ENCODE measurements around the gene TAF1D.

DNA sequence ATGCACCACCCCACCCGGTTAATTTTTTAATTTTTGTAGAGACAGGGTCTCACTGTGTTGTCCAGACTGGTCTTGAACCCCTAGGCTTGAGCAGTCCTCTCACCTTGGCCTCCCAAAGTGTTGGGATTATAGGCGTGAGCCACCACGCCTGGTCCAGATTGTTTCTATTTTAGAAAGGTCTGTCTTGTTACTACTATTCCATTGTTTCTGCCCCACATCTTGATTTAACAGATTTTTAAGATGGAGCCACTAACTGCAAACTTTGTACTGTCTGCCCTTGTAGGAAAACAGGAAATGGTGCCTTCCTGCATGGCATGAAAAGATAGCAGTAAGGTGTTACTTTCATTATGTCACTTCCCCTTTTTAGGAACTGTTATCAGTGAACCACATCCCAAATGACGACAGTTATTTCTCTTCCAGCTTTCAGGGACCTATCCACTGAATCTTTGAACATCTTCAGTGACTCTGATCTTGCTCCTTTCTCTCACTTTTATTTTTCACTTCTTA lies 23.2 kb downstream of the TAF1D start:
- TF ChIP-seq POLR2AphosphoS5 (IDR thresholded peaks at IDR 0.05; ENCODE audit: borderline replicate concordance, low read depth, low read length) (no peak), EZH2 (IDR thresholded peaks at IDR 0.05) (no peak)

Measured in SK-N-MC (cell line).